GM19468 (cell line): ENCODE results near the gene YRDC.
A peak's percentile ranks its signal among the peaks of the same experiment; 100 is the strongest.

Experiments used
- ATAC-seq: cut with Tn5 transposase; IDR thresholded peaks from one replicate; pipeline ENCODE4 v1.9.1; 2021; ENCODE audit warnings: mild to moderate bottlenecking, moderate library complexity, moderate number of reproducible peaks; ENCODE audit not compliant: unreplicated experiment; ENCODE audit errors: extremely low read depth

YRDC gene

GRCh38 chr1:37807555-37808368 lies at the start of gene YRDC, which contains the start of gene C1orf122:
Gene YRDC, minus strand, starts transcription at chr1:37808208. Its CDS starts 28 bp downstream, at chr1:37808180.
Gene C1orf122, plus strand, starts transcription at chr1:37807790. Its CDS starts 615 bp downstream, at chr1:37808405.
- ATAC-seq, result peak; percentile 65

DNA sequence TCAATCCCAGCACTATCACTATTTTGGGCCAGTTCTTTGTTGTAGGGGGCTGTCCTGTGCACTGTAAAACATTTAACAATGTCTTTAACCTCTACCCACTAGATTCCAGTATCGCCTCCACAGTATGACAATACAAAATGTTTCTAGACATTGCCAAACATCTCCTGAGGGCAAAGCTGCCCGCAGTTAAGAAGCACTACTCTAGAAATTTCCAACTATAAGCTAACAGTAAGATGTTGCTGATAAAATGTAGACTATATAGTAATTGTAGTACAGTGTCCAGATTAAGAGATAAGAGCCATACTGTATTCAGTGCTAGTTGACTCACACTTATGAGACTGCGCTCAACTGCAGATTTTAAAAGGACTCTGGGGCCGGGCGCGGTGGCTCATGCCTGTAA lies 46.4 kb upstream of the YRDC start:
- no peak for ATAC-seq

GRCh38 chr1:37853157-37853556 lies 45.1 kb upstream of the YRDC start:
- no peak for ATAC-seq

DNA sequence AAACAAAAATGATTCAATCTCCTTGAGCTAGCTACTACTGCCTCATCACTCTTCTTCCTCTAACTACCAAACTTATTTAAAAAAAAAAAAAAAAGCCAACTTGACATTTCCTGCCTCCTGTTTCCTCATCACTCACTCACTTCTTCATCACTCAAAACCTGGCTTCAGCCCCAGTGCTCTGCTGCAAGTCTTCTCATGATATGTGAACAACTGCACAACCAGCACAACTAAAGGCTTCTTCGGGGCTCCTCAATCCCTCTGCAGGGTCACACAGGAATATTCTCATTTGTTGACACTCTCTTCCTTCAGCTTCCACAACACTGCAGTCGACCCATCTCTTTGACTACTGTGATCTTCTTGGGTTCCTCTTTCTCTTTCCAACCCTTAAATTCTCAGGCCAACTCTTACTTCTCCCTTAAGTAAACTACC lies 43.8 kb upstream of the YRDC start:
- ATAC-seq, result no peak

DNA sequence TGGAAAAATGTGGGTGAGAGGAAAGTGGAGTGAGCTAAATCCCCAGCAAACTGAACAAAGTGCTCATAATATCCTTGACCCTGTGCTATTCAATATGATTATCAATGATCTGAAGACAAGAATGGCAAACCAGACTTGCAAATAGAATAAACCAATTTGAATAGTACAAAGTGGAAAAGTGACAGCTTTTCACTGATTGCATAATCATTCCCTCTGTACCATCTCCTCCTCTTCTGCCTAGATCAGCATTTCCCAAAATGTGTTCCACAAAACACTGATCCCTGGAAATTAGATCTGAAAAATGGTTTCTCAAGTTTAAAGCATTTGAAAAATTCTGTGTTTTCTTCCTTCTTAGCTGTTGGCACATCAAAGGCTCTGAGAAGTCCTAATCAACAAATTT lies 43.3 kb upstream of the YRDC start:
- no peak for ATAC-seq

- ATAC-seq, result no peak
Measured at GRCh38 chr1:37850352-37850955, 42.4 kb upstream of the YRDC start.

- ATAC-seq, result no peak
Measured at GRCh38 chr1:37849480-37849879, 41.5 kb upstream of the YRDC start.

GRCh38 chr1:37846647-37847339 lies 38.8 kb upstream of the YRDC start:
- ATAC-seq, result no peak

- ATAC-seq, result no peak
Measured at GRCh38 chr1:37845786-37846185, 37.8 kb upstream of the YRDC start.

DNA sequence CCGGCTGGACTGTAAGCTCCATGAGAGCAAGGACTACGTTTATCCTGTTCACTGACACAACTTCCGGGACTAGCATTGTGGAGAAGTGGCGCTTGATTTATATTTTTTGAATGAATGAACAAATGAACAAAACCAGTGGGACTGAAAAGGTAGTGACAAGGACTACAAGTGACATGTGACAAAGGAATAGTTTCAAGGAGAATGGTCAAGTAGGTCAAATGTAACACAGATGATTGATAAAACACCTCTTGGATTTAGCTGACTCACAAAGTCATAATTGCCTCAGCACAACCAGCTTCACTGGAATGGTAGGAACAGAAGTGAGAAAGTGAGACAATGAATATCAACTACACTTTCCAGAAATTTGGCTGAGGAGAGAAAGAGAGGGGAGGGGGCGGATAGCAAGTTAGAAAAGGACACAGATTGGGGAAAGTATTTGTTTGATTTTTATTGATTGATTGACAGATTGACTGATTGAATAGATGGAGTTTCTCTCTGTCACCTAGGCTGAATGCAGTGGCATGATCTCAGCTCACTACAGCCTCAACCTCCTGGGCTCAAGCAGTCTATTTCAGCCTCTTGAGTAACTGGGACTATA lies 37.1 kb upstream of the YRDC start:
- ATAC-seq, result no peak

DNA sequence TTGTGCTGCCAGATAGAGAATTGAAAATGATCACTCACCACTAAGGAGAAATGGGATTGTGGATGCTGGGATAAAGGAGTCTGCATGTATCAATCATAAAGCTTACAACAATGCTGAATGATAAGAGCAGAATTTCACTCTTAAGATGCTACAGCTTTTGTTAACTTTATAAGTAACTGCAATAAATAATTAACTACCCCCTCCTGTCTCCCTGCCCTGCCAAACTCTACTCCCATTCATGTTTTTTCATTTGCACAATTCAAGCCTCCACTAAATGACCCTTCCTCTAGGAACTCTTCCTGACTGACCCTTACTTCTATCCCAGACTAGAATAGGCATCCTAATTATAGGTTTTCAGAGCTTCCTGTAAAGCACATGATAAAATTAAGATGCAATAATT lies 36.5 kb upstream of the YRDC start:
- no peak for ATAC-seq

GRCh38 chr1:37841652-37842051 lies 33.6 kb upstream of the YRDC start:
- ATAC-seq, result no peak

DNA sequence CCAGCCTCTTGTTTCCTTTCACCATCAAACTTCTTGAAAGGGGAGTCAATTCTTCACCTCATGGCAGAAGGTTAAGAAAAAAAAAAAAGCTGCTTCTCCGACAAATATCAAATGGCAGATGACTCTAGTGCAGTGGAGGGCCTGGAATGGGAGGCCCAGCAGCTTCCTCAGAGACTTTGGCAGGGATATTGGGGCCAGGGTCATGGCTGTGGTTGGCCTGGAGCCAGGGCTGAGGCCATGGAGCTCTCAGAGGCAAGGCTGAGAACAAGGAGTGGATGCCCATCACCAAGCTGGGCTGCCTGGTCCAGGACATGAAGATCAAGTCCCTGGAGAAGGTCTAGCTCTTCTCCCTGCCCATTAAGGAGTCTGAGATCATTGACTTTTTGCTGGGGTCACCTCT lies 32.7 kb upstream of the YRDC start:
- ATAC-seq, result no peak

DNA sequence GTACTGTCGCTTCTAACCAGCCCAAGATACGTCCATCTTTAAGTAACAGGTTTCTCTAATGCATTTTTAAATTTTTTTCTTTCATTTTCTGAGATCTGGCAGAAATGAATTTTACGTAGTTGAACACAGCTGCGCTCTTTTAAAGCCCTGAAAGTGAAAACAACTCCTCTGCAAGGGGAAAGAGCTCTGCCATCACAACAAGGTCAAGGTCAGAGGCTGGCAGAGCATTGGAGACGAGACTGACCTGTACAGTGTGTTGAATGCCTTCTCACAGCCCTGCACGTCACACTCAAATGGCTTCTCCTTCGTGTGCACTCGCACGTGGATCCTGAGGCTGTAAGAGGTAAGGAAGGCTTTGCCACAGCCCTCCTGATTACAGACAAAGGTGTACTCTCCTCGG lies 31.7 kb upstream of the YRDC start:
- no peak for ATAC-seq

GRCh38 chr1:37836788-37837187 lies 28.8 kb upstream of the YRDC start:
- no peak for ATAC-seq

DNA sequence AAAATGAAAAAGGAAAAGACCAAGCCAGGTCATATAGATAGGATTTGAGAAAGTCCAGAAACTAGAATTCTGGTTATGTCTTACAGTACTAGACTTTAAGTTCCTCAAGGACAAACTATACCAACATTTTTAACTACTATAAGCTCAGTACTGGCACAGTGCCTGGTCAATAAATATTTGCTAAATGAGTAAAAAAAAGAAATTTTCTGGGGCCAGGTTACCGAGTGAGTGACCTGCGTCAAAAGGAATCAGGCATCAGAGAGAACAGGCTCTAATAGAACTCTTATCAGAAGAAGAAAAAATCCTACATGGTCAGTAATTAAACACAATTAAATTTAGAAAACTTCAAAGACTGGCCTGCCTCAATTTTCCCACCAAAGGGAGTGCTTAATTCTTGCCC lies 23.8 kb upstream of the YRDC start:
- ATAC-seq, result no peak

DNA sequence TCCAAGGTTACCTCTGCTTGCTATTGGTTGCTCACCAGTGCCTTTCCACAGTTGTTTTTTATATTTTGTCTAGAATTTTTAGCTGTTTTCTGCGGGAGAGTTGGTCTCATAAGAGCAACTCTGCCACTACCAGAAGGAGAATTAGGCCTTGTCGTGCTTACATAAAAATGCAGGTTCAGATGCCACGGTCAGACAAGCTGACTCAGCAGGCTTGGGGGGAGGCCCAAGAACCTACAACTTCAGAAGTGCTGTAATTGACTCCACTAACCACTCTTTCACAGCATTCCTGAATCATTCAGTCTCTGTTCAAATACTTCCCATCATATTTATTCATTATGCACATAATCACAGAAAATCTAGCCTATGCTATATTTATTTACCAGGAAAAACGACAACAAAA lies 23.1 kb upstream of the YRDC start:
- ATAC-seq, result no peak

DNA sequence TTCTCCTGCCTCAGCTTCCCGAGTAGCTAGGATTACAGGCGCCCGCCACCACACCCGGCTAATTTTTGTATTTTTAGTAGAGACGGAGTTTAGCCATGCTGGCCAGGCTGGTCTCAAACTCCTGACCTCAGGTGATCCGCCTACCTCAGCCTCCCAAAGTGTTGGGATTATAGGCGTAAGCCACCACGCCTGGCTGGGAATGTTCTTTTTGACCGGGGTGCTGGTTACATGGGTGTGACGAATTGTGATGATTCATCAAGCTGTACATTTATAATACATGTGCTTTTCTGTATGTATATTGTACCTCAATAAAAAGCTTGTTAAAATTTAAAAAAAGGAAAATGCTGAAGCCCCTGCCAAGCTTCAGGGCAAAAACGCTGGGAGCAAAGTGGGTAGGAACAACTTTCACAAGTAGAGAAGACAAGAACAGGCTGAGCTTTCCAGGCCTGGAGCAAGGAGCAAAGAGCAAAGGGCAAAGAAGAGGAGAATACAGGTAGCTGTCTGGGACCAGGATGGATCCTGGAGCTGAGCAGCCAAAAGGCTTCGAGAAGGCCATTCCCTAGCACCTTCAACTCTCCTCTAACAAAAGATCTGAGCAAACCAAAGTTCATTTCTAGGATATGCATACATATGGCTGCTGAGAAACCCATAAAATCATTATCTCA lies 20.5 kb upstream of the YRDC start:
- no peak for ATAC-seq

DNA sequence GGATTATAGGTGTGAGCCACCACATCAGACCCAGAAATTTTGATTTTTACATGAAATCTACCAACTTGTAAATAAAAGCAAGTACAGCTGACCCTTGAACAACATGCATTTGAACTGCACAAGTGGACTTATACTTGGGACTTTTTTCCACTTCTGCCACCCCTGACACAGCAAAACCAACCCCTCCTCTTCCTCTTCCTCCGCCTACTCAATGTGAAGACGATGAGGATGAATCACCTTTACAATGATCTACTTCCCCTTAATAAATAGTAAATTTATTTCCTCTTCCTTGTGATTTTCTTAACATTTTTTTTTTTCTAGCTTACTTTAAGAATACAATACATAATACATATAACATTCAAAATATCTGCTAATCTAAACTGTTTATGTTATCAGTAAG lies 17.5 kb upstream of the YRDC start:
- ATAC-seq, result no peak

GRCh38 chr1:37824001-37824400 lies 16.0 kb upstream of the YRDC start:
- no peak for ATAC-seq
